HG03097 (cell line): ENCODE results near the gene ATOSA.
A peak's percentile ranks its signal among the peaks of the same experiment; 100 is the strongest.

Experiments used
- ATAC-seq: cut with Tn5 transposase; IDR thresholded peaks from one replicate; pipeline ENCODE4 v1.9.1; 2021; ENCODE audit not compliant: unreplicated experiment, low FRiP score

Gene ATOSA

DNA sequence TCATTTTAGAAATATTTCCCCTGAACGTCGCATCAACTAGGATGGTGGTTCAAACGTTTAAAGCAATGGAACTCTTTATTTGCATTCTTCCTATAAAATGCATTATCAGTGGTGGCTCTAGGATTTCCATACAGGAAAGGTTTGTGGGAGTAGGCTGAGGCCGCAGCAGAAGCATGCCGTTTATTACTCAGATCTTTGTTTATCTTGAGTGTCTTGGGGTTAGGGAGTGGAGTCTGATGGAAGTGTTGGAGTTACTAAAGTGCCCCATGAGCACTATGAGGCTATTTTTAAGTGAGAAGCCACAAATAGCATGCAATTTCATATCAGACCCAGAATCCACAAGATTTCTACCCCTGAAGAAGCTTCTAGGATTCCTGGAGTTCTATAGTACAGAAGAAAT lies 26.2 kb downstream of the ATOSA start:
- ATAC-seq: no peak

DNA sequence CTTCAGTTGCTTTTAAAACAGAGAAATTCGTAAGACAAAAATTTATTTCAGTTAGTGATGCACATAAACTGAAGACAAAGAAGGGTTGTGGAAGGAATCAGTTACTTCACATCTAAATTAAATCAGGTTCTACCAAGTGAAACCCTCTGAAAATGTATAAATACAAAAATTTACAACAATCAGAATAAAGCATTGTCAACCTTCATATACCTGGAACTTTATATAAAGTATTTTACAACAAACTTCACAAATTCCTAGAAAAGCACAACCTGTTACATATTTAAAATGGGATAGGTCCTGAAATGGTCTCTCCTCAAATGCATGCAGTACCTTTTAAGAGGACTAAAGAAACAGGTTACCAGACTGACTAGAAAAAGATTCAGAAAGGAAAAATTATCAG lies 26.9 kb downstream of the ATOSA start:
- ATAC-seq: no peak

DNA sequence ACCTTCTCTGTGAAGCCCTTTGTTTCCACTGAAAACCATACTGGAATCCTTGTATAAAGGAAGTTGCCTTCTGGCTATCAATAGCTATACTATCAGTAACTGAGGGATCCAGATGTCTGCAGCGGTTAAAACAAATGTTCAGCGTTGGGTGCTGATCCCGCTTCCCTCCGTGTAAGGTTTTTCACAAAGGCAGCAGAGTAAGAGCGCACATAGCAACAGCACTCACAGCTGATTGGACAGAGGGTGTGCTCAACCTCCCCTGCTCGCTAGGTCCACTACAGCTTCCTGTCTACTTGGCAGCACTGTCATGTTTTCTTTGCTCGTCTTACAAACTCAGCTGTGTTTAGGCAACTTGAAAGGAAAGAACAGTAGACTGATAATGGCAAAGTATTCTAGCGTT lies 27.3 kb downstream of the ATOSA start:
- ATAC-seq: peak; percentile 89

DNA sequence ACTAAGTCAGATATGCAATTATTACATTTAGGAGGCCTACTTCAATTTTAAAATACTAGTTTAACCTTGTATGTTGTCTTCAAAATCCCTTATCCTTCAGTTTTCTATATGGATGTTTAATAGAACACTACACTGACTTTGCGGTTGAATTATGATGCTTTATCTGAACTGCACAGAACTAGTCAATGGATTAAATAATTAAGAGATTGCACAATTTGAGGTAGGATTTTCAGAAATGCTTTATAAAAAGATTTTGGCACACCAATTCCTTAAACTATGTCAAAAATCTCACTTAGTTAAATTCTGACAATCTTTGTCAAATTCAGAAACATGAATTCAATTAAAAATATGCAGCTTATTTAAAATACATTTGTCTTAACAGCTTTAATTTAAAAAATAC lies 28.1 kb downstream of the ATOSA start:
- ATAC-seq: no peak

DNA sequence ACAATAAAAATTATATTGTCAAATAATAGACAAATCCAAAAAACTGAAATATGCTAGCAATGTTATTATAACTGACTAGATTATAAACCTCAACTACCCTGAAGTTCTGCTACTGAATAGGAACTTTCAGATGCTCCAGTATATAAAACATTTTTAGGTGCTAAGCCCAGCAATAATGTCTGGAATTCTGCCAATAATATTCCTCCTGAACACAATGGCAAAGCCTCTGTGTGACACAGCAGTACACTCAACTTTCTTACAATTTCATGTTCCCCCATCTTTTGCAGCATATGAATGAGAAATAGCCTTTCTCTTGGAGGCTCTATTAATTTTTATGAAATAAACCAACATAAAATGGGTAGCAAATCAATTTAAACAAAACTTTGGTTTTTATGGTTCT lies 29.5 kb downstream of the ATOSA start:
- no peak for ATAC-seq

DNA sequence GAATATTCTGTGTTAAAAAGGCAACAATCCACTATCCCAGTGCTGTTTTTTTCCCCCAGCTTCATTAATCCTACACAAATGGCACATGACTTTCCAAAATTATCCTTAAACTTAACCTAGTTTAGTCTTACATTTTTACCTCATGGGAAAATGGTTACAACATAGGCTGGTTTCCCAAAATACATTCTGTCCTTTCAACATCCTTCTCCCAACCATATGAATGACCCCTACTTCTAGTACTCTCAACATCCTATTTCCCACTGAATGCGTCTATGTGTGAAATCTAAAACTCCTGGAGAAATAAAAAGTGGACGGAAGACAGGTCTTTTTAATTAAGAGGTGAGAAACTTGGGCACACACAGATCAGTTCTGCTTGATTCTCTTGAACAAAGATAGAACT lies 33.3 kb downstream of the ATOSA start:
- no peak for ATAC-seq

DNA sequence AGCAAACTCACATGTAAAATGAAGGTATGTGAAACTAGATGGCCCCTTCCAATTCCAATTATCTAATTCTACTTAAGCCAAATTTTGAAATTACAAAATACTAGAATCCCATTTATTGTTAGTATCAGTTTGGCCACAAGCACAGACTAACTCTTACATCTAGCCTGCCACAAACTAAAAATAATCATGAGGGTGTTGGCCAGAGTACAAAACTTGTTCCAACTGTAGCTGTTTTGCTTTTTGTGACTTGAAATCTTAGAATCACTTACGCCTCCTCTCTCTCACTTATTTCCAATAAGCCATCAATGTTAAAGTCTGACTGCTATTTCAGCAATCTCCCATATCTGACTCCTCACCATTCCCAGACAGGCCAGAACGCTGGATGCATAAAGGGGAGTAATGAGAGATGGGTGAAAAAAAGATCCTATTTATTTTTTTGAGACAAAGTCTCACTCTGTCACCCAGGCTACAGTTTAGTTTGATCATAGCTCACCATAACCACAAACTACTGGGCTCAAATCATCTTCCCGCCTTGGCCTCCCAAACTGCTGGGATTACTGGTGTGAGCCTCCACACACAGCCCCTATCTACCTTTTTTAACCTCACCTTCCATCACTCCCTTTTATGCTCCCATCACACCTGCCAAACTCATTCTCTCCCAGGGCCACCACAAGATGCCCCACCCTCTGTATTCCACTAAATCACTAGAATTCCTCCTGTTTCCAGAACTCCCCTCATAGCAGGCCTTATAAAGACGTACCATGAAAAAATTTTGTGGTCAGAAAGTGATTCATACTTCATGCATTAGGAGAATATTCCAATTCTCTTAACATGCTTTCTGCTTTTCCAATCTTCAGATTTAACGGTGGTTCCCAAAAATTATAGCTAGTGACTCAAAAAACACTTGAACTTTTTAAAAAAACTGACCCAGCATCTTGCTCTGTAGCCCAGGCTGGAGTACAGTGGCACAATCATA lies 36.5 kb downstream of the ATOSA start:
- no peak for ATAC-seq

DNA sequence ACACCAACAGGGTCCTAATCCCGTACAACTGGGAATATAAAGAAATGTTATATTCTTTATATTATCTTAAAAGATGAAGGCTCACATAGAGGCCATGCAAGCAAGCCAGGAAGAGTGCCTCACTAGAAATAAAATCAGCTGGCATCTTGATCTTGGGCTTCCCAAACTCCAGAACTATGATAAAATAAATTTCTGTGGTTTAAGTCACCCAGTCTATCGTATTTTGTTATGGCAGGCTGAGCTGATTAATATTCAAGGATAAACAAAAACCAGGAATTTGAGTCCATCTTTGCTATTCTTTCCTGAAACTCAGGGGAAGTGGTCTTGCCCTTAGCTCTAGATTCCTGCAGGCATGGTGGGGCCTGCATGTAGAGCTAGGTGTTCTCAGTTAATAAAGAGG lies 42.7 kb downstream of the ATOSA start:
- no peak for ATAC-seq

DNA sequence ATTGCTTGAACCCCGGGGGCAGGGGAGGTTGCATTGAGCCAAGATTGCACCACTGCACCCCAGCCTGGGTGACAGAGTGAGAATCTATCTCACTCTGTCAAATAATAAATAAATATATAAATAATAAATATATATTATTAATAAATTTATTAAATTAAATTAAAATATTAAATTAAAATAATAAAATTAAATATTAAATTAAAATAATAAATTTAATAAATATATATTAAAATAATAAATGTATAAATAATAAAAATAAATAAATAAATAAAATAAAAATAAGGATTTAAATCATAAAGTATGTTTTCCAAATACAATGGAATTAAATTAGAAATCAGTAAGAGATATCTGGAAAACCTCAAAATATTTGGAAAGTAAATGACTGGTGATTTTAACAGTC lies 43.3 kb downstream of the ATOSA start:
- ATAC-seq: no peak
